GM12891 (cell line): Measurements from ENCODE around the gene ADGRG2.

ENCODE experiments used
- DNase-seq: peaks from one replicate; pipeline ENCODE4 v3.0.0; 2011; ENCODE audit warnings: low spot score; ENCODE audit not compliant: insufficient read length
- FAIRE-seq: peaks from 2 replicates; lab custom pipeline; 2011; peaks lifted over from hg19 to GRCh38; lab: Jason Lieb, UNC
- PAX5 ChIP-seq: IDR thresholded peaks from 2 replicates; pipeline ENCODE4 v1.6.1; 2011; ENCODE audit warnings: low read length, moderate library complexity, mild to moderate bottlenecking; ENCODE audit not compliant: insufficient read depth, severe bottlenecking
- POLR2A ChIP-seq: IDR thresholded peaks from 2 replicates; pipeline ENCODE4 v1.6.1; 2011; ENCODE audit warnings: low read depth, low read length, control low read depth
- POLR2AphosphoS5 ChIP-seq: IDR thresholded peaks from 2 replicates; pipeline ENCODE4 v1.6.1; 2011; ENCODE audit warnings: low read depth, low read length, control low read depth
- POU2F2 ChIP-seq: IDR thresholded peaks from 2 replicates; pipeline ENCODE4 v1.6.1; 2011; ENCODE audit warnings: low read depth, mild to moderate bottlenecking, control low read depth, low read length, moderate library complexity
- SPI1 ChIP-seq: IDR thresholded peaks from 2 replicates; pipeline ENCODE4 v1.6.1; 2011; ENCODE audit warnings: low read depth, low read length, control low read depth
- TAF1 ChIP-seq: IDR thresholded peaks from 2 replicates; pipeline ENCODE4 v1.6.1; 2011; ENCODE audit warnings: low read depth, low read length, control low read depth

Gene ADGRG2

DNA sequence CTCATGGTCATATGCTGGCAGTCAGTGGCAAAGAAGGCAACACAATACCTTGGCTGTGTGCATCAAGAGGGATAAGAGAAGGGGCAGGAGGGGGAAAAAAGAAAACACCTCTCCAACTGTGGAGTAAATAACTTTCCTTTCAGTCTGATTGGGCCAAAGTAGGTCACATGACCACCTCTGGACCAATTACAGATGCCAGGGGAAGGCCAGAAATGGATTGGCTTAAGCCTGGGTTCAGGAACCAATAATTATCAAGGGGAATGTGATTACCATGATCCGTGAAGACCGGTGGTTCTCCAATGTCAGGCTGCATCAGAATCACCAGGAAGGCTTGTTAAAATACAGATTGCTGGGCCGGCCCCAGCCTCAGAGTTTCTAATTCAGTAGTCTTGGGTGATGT lies 7.4 kb upstream of the ADGRG2 start:
- no peak for TF ChIP-seq POLR2AphosphoS5
- no peak for TF ChIP-seq POU2F2
- no peak for TF ChIP-seq TAF1
- no peak for TF ChIP-seq PAX5
- no peak for TF ChIP-seq POLR2A
- no peak for TF ChIP-seq SPI1
- DNase-seq (no peak), FAIRE-seq (no peak)

DNA sequence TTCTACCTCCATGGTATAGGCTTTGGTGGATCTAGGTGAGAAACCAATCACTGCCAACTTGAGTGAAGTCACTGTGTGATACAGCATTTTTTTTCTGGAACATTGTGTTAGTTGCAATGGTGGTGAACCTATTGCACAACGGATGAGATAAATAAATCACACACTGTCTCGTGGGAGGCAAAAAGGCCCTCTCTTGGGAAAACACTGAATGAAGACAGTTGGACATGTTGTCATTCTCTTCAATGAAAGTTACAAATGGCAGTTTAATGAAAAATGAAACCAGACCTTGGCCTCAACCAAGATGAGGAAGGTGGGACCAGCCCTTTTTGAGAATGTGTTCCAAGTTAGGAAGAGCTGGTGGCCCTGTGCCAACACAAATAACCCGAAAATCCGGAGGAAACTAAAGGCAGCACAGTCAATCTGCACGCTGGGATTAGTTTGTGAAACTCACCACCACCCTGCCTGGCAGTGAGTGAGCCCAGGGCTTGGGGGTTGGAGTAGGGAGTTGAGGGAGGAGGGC lies 5.4 kb upstream of the ADGRG2 start:
- no peak for DNase-seq
- FAIRE-seq: no peak
- TF ChIP-seq POU2F2 (no peak), POLR2A (no peak), POLR2AphosphoS5 (no peak), SPI1 (no peak), PAX5 (no peak), TAF1 (no peak)

DNA sequence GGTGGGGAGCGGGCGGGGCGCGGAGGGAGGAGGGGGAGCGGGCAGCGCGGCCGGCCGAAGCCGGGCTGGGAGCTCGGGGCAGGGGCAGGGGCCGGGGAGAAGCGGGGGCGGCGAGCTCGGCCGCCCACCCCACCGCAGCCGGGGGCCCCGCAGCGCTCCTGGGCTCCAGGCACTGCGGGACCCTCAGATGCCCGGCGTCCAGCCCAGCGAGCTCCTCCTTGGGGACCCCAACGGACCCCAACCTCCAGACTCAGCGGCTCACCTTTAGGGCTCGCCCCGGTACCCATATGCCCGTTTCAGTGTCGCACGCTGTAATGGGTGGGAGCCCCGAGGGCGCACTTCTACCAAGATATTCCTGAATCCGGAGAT lies 357 bp upstream of the ADGRG2 start:
- TF ChIP-seq POLR2A: no peak
- no peak for TF ChIP-seq POU2F2
- TF ChIP-seq POLR2AphosphoS5: no peak
- TF ChIP-seq TAF1: no peak
- no peak for TF ChIP-seq SPI1
- no peak for TF ChIP-seq PAX5
- DNase-seq (no peak), FAIRE-seq (no peak)

DNA sequence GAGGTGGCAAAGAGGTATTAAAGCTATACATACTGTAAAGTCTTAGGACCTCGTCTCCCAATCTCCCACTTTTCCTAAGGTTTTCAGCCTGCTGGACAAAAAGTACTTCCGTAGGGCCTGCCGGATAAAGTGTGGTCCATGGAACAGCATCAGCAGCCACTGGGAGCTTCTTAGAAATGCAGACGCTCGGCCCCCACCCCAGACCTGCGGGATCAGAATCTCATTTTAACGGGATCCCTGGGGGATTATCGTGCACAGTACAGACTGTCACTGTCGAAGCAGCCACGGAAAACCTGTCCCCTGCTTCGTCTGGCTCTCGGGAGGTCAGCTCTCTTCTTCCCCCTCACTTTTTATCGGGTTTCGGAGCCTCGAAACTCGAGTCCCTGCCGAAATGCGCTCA lies 802 bp downstream of the ADGRG2 start:
- FAIRE-seq (no peak), DNase-seq (no peak)
- TF ChIP-seq SPI1 (no peak), POLR2A (no peak), POLR2AphosphoS5 (no peak), PAX5 (no peak), TAF1 (no peak), POU2F2 (no peak)

DNA sequence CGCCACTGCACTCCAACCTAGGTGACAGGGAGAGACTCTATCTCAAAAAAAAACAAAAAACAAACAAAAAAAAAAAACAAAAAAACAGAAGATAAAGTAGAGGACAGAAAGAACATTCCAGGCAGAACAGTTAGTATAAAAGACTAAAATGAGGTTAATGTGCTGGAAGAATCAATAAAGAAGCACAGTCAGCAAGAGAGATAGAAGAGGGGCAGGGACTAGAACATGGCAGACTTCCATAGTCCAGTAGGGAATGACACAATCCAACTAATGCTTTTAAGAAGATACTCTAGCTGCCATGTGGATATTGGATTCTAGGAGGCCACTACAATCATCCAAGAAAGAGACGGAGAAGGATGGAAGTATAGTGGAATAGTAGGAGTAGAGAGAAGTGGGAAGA lies 11.6 kb downstream of the ADGRG2 start:
- DNase-seq: no peak
- FAIRE-seq: no peak
- no peak for TF ChIP-seq POLR2A
- TF ChIP-seq PAX5: no peak
- no peak for TF ChIP-seq SPI1
- TF ChIP-seq TAF1: no peak
- TF ChIP-seq POLR2AphosphoS5: no peak
- TF ChIP-seq POU2F2: no peak

DNA sequence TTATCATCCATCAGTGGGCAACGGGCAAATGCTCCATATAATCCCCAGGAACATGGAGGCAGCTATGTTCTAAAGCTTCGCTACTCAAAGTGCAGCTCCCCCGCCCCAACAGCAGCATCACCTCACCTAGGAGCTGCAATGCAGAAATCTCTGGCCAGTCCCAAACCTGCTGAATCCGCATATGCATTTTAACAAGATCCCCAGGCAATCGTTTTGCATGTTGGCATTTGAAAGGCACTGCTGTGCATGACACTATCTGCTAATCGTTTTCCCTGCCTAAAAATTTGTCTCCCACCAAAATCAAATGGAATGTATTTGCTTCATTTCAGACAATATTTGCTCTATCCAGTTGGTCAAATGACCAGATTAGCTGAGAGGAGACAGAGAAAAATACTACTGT lies 15.2 kb downstream of the ADGRG2 start:
- no peak for DNase-seq
- no peak for FAIRE-seq
- TF ChIP-seq SPI1 (no peak), PAX5 (no peak), POLR2AphosphoS5 (no peak), POU2F2 (no peak), POLR2A (no peak), TAF1 (no peak)

DNA sequence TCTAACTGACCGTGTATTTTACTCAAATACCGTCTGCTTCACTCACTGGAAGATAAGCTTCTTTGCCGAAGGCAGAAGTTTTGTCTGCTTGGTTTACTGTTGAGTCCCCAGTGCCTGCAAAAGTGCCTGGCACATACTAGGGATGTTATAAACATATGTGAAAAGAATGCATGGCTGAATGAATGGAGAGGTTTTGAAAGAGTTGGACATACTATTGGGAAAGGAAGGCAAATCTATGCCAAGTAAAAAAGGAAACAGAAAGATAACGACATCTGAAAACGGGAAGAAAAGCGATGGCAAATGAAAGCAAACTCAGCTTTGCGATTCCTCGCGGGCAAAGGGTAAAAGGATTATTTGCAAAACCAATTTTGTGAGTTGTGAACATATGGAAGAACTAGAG lies 21.7 kb downstream of the ADGRG2 start:
- FAIRE-seq: no peak
- TF ChIP-seq POLR2A: no peak
- no peak for TF ChIP-seq PAX5
- no peak for TF ChIP-seq TAF1
- TF ChIP-seq POLR2AphosphoS5: no peak
- no peak for TF ChIP-seq SPI1
- TF ChIP-seq POU2F2: no peak
- DNase-seq: no peak

DNA sequence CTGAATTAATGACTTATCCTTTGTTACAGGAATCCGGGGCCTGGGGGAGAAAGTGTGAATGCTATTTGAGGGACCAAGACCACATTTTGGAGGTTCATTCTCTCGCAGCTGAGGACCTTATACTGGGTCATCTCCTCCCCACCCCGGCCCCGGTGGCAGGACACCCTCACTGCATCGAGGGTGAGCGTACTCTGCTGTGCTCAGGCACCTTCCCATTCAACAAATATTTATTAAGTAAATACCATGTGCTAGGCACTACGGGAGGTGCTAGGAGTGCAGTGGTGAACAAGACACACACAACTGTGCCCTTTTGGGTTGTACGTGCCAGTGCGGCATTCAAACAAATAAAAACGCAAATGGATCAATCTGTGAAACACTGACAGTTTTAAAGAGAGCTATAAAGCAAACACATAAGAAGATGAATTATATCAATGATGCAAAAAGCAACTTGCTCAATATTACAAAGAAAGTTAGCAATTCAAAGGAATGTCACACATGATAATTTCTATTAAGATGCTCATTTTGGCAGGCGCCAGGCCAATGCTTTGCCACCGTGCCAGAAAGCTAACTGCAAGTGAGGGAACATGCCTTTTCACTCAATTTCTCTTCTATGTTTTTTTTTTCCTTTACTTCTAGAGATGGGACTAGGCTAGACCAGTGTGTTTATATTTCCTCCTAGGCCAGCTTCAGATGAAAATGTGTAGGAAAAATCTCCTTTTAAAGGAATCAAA lies 24.6 kb downstream of the ADGRG2 start:
- no peak for TF ChIP-seq PAX5
- TF ChIP-seq TAF1: no peak
- TF ChIP-seq POU2F2: no peak
- TF ChIP-seq POLR2AphosphoS5: no peak
- TF ChIP-seq POLR2A: no peak
- no peak for TF ChIP-seq SPI1
- FAIRE-seq (no peak), DNase-seq (no peak)

DNA sequence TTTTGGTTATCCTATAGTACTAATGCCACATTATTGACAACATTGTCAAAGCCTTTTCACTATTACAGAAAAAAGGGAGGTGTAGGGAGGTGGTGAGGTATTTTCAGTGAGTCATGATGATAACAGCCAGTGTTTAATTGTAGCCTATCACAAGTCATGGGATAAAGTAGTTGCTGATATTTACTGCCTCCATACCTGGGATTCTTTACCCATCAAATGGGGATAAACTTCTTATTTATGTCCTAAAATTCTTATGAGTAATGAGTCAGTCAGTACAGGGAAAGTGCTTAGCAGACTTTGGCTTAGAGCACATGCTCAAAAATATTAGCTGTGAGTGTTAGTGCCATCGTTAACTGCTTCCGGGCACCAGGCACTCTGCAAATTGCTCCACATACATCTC lies 25.7 kb downstream of the ADGRG2 start:
- FAIRE-seq (no peak), DNase-seq (no peak)
- no peak for TF ChIP-seq TAF1
- no peak for TF ChIP-seq PAX5
- TF ChIP-seq SPI1: no peak
- TF ChIP-seq POLR2A: no peak
- TF ChIP-seq POU2F2: no peak
- no peak for TF ChIP-seq POLR2AphosphoS5

DNA sequence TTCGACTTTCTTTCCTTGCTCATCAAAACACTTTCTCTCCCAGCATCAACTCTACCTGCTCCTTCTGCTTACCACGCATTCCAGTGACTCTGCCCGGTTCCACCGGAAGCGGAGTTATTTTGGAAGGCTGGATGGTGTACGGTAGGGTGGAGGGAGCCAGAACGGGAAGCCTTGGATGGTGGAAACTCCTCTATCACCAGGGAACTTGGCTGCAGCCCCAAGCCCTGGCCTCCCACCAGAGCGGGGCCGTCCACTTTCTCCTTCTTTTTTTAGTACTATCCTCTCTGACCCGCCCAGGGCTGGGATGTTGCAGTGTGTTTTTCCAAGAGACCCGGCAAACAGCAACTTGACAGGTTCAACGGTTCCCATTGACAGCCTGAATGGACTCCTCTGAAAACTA lies 27.6 kb downstream of the ADGRG2 start:
- TF ChIP-seq PAX5 (no peak), SPI1 (no peak), POU2F2 (no peak), POLR2AphosphoS5 (no peak), POLR2A (no peak), TAF1 (no peak)
- no peak for FAIRE-seq

More for the DNA sequence above, 27.6 kb downstream of the ADGRG2 start:
- no peak for DNase-seq
